NOMO-1 (cell line): ENCODE results near the gene TPRN.

ENCODE experiments used
- DNase-seq, 2 experiments: peaks; one replicate each; lab custom pipeline; 2025; ENCODE audit not compliant: unreplicated experiment in 2 of 2; lab: John Stamatoyannopoulos, UW

The TPRN gene

GRCh38 chr9:137147091-137147792, 53.3 kb downstream of the TPRN start:
- DNase-seq = no peak

DNA sequence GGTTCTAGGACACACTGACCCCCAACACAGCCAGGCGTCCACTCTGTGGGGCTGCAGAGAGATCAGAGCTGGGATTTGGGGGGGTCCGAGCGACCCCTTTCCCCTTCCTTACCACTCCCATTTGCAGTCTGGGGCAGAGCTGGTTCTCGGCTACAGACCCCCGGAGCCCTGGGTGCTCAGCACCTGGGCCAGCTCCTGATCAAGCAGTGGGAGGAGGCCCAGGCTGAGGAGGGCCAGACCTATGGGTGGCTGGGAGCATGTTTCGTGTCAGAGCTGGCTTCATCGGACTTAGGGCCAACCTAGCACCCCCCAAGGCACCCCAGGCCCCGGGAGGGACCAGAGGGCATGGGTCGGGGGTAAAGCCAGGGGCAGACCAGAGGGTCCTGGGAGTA, 54.0 kb downstream of the TPRN start:
- no peak for DNase-seq

- DNase-seq = no peak
Measured at GRCh38 chr9:137145731-137146526, 54.6 kb downstream of the TPRN start.

- no peak for DNase-seq
Measured at GRCh38 chr9:137143459-137143858, 57.1 kb downstream of the TPRN start.

GRCh38 chr9:137141976-137142936, 58.3 kb downstream of the TPRN start:
- DNase-seq = no peak
